HT-29 (cell line): ENCODE results near the gene PCDHA9. TPM values are rescaled to one million over a fixed set of nuclear protein-coding genes. Genes with fewer than 3 reads are reported as not detected.
"Not testable (repeated sequence)": the region's sequence is repeated elsewhere in the genome, so short reads cannot be mapped to it uniquely, and the experiment has no call there.

Source experiments
- DNase-seq: peaks from one replicate; pipeline ENCODE4 v3.0.0-alpha.2; 2015; ENCODE audit warnings: low spot score
- total RNA-seq: library from RNA; depleted of rRNA; stranded (reverse); fragments of >200 nt; shearing (Covaris generic); gene quantifications from 2 replicates; pipeline ENCODE4 v1.2.3, GENCODE V29; 2014

PCDHA9 gene
- total RNA-seq, 1 experiment from 2014 or later: not detected

GRCh38 chr5:140835622-140836510 lies 12.3 kb upstream of the PCDHA9 start:
- no peak for DNase-seq

GRCh38 chr5:140840978-140841962 lies 6.9 kb upstream of the PCDHA9 start, which contains the start of gene PCDHA8:
Gene PCDHA8, plus strand, starts transcription at chr5:140841187. Its CDS starts 135 bp downstream, at chr5:140841322.
- peak; percentile 25 for DNase-seq

GRCh38 chr5:140842798-140843733 lies 5.1 kb upstream of the PCDHA9 start:
- no peak for DNase-seq

GRCh38 chr5:140849831-140850634 lies 1.9 kb downstream of the PCDHA9 start:
- DNase-seq: not testable (repeated sequence)

- DNase-seq: peak; percentile 43
Measured at GRCh38 chr5:140855772-140856674, 7.8 kb downstream of the PCDHA9 start, which contains the start of gene PCDHA10. Gene PCDHA10, plus strand, starts transcription at chr5:140855897. Its CDS starts 152 bp downstream, at chr5:140856049.

GRCh38 chr5:140857177-140857986 lies 9.2 kb downstream of the PCDHA9 start:
- no peak for DNase-seq

GRCh38 chr5:140857987-140858240 lies 9.7 kb downstream of the PCDHA9 start:
- DNase-seq: no peak

- DNase-seq: no peak
Measured at GRCh38 chr5:140862441-140863295, 14.5 kb downstream of the PCDHA9 start.

GRCh38 chr5:140868721-140869554 lies 20.8 kb downstream of the PCDHA9 start, which contains the start of gene PCDHA11:
Gene PCDHA11, plus strand, starts transcription at chr5:140868957. Its CDS starts 147 bp downstream, at chr5:140869104.
- DNase-seq: peak; percentile 9

- no peak for DNase-seq
Measured at GRCh38 chr5:140869555-140869886, 21.3 kb downstream of the PCDHA9 start.

GRCh38 chr5:140870221-140871201 lies 22.3 kb downstream of the PCDHA9 start:
- DNase-seq: no peak

- DNase-seq: no peak
Measured at GRCh38 chr5:140875085-140876065, 27.2 kb downstream of the PCDHA9 start, which contains the start of gene PCDHA12. Gene PCDHA12, plus strand, starts transcription at chr5:140875308. Its CDS starts 165 bp downstream, at chr5:140875473.

- DNase-seq: not testable (repeated sequence)
Measured at GRCh38 chr5:140876541-140877261, 28.5 kb downstream of the PCDHA9 start.
